GM19240 (cell line): Measurements from ENCODE around the gene KNSTRN.

Experiments used
- DNase-seq: peaks from one replicate; pipeline ENCODE4 v3.0.0; 2011; ENCODE audit warnings: low spot score; ENCODE audit not compliant: insufficient read length

KNSTRN gene

DNA sequence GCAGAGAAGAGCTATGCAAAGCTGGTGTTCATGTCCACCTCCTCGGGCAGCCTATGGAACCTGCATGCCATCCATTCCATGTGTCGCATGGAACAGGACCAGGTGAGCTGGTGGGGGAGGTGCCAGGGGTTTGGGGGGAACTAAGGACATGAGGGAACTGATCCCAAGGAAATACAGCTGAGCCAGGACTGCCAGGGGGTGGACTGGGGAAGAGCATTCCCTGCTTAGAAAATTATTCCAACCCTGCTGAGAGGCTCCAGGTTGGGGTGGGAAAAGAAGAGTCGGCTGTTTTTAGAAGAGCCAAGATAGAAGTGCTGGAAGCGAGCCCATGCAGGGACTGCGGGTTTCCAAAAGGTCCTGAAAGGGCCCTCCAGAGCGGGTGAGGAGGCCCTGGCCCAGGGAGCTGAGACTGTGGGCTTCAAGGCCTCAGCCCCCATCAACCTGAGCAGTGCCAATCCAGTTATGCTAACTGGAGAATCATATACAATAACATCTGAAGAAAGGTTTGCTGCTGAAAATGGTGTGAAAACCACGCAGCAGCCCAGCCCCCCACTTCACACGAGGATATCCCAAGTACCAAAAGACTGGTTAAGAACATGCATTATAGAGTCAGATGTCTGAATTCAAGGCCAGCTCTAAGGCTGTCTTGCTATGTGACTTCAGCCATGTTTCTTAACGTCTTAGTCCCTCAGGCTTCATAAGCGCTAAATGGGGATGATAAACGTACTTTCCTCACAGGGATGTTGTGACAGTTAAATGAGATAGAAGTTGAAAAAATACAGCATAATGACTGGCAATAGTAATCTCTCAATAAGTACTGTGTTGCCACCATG is 16.7 kb upstream of the KNSTRN start:
- no peak for DNase-seq

DNA sequence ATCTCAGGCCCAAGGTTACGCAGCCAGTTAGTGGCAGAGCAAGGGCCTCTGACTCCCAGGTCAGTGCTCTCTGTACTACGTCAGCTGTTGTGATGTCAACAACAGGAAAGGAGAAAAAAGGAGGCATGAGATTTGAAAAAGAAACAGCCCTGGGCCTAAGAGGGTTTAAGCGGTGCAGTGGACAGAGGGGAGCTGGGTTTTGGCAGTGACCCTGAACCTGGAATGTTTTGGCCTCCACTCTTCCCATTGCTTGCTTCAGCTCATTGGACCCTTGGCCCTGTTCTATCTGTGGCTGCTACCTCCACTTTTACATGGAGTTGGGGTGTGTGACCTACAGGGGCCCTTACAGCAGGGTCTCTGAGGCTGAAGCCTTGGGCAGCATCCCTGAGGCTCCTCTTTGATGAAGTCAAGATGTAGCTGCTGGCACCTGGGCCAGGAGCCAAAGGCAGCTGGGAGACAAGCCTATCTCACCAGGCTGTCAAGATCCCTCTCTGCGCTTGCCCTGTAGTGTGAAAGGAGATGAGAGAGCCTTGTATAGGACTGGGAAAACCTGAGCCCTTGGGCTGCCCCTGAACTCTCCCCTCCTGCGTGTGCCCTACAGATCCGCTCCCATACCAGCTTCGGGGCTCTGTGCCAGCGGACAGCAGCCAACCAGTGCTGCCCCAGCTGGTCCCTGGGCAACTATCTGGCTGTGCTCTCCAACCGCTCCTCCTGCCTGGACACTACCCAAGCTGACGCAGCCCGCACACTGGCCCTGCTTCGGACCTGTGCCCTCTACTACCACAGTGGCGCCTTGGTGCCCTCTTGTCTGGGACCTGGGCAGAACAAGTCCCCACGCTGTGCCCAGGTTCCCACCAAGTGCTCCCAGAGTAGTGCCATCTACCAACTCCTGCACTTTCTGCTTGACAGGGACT is 15.8 kb upstream of the KNSTRN start:
- no peak for DNase-seq

DNA sequence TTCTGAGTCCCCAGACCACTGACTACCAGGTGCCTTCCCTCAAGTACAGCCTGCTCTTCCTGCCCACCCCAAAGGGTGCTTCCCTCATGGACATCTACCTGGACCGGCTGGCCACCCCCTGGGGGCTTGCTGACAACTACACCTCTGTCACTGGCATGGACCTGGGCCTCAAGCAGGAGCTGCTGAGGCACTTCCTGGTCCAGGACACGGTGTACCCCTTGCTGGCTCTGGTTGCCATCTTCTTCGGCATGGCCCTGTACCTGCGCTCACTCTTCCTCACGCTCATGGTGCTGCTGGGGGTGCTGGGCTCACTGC is 15.2 kb upstream of the KNSTRN start:
- DNase-seq: no peak

DNA sequence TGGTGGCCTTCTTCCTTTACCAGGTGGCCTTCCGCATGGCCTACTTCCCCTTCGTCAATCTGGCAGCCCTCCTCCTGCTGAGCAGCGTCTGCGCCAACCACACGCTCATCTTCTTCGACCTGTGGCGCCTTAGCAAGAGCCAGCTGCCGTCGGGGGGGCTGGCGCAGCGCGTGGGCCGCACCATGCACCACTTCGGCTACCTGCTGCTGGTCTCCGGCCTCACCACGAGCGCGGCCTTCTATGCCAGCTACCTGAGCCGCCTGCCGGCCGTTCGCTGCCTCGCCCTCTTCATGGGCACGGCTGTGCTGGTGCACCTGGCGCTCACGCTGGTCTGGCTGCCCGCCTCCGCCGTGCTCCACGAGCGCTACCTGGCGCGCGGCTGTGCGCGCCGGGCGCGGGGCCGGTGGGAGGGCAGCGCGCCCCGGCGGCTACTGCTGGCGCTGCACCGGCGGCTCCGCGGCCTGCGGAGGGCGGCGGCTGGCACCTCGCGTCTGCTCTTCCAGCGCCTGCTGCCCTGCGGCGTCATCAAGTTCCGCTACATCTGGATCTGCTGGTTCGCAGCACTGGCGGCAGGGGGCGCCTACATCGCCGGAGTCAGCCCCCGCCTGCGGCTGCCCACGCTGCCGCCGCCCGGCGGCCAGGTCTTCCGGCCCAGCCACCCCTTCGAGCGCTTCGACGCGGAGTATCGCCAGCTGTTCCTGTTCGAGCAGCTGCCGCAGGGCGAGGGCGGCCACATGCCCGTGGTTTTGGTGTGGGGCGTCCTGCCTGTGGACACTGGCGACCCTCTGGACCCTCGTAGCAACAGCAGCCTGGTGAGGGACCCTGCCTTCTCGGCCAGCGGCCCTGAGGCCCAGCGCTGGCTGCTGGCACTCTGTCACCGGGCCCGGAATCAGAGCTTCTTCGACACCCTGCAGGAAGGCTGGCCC is 14.6 kb upstream of the KNSTRN start:
- peak; percentile 83 for DNase-seq

DNA sequence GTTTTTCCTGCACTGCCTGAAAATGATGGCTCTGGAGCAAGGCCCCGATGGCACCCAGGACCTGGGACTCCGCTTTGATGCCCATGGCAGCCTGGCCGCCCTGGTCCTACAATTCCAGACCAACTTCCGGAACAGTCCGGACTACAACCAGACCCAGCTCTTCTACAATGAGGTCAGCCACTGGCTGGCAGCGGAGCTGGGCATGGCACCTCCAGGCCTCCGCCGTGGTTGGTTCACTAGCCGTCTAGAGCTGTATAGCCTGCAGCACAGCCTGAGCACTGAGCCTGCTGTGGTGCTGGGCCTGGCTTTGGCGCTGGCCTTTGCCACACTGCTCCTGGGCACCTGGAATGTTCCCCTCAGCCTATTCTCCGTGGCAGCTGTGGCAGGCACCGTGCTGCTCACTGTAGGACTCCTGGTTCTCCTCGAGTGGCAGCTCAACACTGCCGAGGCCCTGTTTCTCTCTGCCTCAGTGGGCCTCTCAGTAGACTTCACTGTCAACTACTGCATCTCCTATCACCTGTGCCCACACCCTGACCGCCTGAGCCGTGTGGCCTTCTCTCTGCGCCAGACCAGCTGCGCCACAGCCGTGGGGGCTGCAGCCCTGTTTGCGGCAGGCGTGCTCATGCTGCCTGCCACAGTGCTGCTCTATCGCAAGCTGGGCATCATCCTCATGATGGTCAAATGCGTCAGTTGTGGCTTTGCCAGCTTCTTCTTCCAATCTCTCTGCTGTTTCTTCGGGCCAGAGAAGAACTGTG is 13.6 kb upstream of the KNSTRN start:
- no peak for DNase-seq

DNA sequence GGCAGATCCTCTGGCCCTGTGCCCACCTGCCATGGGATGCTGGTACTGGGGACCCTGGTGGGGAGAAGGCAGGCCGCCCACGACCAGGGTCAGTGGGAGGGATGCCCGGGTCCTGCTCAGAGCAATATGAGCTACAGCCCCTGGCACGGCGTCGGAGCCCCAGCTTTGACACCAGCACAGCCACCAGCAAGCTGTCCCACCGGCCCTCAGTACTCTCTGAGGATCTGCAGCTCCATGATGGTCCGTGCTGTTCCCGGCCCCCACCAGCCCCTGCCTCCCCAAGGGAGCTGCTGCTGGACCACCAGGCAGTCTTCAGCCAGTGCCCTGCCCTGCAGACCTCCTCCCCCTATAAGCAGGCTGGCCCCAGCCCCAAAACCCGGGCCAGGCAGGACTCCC is 13.0 kb upstream of the KNSTRN start:
- no peak for DNase-seq

DNA sequence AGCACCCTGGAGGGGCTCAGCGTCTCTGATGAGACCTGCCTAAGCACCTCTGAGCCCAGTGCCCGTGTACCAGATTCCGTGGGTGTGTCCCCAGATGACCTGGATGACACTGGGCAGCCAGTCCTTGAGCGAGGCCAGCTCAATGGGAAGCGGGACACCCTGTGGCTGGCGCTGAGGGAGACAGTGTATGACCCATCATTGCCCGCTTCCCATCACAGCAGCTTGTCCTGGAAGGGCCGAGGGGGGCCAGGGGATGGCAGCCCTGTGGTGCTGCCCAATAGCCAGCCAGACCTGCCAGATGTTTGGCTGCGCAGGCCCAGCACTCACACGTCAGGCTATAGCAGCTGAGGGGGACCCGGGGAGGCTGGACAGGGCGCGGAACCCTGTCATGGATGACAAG is 12.6 kb upstream of the KNSTRN start:
- no peak for DNase-seq

DNA sequence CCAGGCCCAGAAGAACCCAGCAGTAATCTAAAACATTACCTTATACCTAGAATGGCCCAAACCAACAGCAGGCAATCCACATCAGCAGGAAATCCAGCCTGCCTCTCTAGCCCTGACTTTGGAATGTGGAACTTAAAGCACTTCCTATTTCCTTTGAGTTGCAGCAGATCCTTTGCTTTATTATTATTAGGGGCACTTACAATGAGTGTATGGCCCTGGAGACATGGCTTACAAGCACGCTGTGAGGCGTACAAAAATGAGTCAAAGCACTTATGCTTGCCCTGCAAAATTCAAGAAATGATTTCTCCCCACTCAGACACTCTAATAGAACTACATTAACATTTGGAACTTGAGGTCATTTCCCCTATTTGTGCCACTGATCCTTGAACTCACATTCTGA is 9.5 kb upstream of the KNSTRN start:
- no peak for DNase-seq

DNA sequence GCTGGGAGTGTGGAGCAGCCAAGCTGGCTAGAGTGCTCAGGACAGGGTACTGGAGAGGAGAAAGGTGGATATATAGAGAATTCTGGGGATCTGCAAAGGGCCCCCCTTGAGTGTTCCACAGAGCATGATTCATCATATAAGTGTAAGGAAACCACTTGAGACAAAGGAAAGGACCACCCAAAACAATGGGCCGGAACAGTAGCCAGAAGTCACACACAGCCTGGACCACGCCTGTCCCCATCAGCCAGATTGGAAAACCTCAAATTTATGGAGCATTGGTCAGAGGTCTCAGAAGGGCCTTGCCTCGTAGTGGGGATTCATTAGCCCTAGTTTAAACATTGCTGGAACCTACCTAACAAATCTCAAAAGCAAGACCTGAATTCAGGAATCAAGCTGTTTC is 4.9 kb upstream of the KNSTRN start:
- DNase-seq: no peak

DNA sequence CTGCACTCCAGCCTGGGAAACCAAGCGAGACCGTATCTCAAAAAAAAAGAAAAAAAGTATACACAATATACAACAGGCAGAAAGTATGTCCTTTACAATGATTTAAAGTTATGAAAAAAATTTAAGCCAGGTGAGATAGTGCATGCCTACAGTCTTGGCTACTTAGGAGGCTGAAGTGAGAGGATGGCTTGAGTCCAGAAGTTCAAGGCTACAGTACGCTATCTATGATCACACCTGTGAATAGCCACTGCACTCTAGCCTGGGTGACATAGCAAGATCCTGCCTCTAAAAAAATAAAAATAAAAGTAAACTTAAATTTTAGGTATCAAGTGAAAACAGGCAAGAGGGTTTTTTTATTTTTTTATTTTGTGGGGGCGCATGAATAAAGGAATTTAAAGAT is 3.1 kb upstream of the KNSTRN start:
- DNase-seq: no peak

DNA sequence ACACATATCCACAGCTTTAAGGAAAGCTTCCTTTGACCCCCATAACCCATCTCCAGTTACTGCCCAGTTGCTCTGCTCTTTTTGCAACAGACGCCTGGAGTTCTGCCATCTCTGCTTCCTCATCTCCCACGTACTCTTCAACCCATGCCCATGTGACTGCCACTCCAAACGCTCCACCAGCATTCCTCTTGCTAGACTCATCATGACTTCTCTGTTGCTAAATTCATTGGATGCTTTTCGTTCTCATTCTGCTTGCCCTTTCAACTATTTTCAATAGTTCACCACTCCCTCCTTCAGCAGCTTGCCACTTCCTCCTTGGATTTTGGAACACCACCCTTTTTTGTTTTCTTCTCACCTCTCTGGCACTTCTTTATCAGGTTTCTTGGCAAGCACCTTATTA is 2.7 kb upstream of the KNSTRN start:
- no peak for DNase-seq

DNA sequence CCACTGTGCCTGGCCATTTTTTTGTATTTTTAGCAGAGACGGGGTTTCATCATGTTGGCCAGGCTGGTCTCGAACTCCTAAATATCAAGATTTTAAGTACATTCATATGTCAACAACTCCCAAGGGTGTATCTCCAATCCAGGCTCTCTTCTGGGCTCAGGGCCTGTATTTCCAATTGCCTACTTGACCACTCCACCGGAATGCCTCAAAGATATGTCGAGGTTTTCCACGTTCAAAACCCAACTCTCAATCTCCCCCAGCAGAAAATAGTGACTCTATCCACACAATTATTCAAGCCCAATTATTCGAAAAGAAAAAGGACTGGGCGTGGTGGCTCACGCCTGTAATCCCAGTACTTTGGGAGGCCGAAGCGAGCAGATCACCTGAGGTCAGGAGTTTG is 1.9 kb upstream of the KNSTRN start:
- no peak for DNase-seq

DNA sequence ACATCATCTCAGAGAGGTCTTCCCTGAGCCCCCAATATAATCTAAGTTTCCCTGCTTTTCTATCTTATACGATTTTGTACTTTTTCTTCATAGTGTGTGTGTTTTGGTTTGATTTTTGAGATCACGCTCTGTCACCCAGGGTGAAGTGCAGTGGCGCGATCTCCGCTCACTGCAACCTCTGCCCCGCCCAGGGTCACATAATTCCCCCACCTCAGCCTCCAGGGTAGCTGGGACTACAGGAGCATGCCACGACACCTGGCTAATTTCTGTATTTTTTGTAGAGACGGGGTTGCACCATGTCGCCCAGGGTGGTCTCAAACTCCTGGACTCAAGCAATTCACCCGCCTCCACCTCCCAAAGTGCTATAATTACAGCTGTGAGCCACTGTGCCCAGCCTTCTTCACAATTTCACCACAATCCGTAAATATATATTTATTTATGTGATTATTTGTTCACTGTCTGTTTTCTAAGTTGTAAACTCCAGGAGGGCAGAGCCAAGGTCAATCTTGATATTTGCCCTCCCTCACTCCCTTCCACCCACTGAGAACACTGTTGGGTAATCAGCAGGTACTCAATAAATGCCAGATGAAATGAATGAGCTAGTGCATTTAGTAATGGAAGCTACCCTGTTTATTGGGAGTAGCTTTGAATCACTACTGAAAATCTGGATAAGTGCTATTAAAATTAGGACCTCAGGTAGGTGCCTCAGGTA is 547 bp upstream of the KNSTRN start:
- DNase-seq: no peak

DNA sequence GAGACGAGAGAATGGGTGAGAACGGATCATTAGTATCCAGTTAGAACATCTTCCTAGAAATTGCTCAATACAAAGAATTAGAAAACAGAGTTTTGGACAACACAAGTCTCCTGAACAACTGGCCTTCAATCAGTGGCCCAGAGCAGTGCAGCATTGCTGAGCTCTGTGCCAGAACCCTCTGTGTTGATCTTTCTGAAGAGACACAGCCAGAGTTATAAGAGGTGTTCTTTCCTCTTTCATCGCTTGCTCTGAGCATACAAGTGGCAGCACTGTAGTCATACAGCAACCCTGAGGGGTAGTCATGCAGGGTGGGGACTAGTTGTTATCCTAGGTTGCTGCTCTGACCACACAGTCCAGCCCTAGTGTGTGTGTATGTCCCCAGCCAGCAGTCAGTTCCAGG is 4.0 kb downstream of the KNSTRN start:
- no peak for DNase-seq

DNA sequence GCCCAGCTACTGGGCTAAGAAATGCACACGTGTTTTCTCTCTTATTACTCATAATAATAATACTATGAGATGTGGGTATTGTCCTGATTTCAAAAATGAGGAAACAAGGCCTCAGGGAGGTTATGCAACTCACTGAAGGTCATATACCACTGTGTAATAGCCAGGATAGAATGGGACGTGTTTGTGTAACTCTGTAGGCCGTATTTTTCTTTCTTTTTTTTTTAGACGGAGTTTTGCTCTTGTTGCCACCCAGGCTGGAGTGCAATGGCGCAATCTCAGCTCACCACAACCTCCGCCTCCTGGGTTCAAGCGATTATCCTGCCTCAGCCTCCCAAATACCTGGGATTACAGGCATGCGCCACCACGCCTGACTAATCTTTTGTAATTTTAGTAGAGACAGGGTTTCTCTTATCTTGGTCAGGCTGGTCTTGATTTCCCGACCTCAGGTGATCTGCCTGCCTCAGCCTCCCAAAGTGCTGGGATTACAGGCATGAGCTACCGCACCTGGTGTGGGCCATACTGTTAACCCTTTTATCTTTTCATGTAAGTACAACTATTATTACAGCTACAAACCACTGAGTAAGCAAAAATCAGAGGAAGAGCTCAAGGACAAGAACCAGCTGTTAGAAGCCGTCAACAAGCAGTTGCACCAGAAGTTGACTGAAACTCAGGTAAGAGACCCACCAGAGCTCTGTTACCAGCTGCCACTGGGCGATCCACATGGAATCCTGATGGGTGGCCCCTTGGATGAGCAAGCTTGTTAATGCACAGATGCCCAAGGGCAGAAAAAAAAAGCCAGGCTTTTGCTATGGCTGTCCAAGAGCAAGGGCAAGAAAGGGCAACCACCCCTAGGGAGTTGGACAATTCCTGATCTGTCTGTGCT is 6.7 kb downstream of the KNSTRN start:
- no peak for DNase-seq

DNA sequence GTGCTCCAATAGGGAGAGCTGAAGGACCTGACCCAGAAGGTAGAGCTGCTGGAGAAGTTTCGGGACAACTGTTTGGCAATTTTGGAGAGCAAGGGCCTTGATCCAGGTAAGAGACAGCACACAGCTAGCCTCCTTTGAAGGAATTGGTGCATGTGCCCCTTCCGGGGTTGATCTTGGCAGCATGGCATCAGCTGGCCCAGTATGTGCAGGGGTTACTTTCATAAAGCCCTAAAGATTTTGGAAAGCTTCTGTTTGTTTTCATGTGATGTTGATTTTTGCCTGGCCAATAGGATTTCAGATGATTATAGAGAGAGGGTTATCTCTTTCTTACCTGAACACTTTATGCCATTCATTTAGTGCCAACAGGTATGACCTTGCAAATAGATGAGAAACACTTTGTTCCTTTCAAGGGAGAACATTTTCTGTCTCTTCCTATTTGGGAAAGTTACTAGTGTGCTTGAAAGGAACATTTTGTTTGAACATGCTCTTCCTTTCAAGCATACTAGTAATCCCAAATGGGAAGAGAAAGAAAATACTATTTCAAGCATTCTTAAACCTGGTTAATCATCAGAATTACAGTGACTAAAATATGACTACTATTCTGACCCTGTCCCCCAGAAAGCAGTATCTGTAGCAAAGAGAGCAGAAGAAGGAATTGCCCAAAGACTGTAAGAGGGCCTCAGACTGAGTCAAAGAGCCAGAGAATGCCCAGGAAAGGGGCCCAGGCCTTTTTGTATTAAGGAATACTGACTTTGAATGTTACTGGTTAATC is 7.5 kb downstream of the KNSTRN start:
- DNase-seq: no peak

DNA sequence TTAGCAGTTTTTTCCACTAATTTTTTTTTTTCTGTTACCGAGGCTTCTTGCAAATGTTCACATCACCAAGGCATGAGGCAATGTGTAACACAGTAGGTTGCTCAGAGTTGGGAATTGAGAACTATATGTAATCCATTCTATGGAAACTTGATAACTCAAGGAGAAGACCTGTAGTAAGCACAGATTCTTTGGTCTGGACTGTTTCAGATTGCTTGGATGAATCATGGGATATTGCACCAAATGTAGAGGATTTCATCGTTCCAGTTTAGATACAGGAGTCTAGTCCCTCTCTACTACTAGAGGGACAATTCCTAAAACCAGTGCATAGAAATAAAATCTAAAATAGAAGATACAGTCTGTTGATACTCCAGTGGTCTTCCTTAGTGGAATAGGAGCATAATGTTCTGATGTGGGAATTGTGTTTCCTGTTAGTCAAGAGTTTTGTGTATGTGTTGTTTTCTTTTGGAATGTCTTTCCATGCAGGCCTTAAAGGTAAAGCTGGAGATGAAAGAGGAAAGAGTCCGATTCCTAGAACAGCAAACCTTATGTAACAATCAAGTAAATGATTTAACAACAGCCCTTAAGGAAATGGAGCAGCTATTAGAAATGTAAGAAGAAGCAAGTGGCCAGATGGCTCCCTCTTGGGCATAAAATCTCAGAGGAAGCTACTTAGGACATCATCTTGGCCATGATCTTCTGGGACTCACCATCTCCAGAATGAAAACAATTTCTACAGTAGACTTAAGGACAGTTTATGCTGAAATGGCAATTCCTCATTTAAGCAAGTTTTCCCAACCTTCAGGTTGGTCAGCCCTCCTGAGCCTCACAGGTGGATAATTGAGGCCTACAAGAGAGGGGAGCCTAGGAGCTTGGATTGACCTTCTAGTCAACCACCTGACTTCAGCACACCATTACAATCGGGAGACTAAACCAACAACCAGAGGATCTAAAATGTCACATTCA is 10.7 kb downstream of the KNSTRN start:
- no peak for DNase-seq
